Measurements from ENCODE around the gene TEX101. TPM values are rescaled to one million over a fixed set of nuclear protein-coding genes. Genes with fewer than 3 reads are reported as not detected.
"Not testable (repeated sequence)": the region's sequence is repeated elsewhere in the genome, so short reads cannot be mapped to it uniquely, and the experiment has no call there.

Gene TEX101
- total RNA-seq, 1 experiment from 2014 or later = not detected

GRCh38 chr19:43383254-43383653 lies 31.4 kb upstream of the TEX101 start:
- H3K4ac ChIP-seq (ENCODE audit: low read depth, low read length); H3K23ac ChIP-seq (ENCODE audit: insufficient read length, low read depth, low read length); H2BK5ac ChIP-seq (ENCODE audit: insufficient read length, low read length); H4K8ac ChIP-seq (replicated peaks; ENCODE audit: insufficient read length, low read depth, low read length); H3K27ac Mint-ChIP-seq; H2BK120ac ChIP-seq (ENCODE audit: low read depth, low read length, poor library complexity, severe bottlenecking); H3K9me3 ChIP-seq (ENCODE audit: control insufficient read depth, low read depth, low read length); H2AFZ ChIP-seq (ENCODE audit: low read length); H2BK12ac ChIP-seq (ENCODE audit: insufficient read length, low read depth, low read length); DNase-seq; H3K79me1 ChIP-seq (ENCODE audit: insufficient read depth, low read depth, low read length, poor library complexity, severe bottlenecking); H3K79me2 ChIP-seq (ENCODE audit: insufficient read depth, low read length); H3K9ac ChIP-seq (ENCODE audit: extremely low read depth, insufficient read length, low read length); H3K27me3 Mint-ChIP-seq (ENCODE audit: low read depth); H3K4me2 ChIP-seq (ENCODE audit: insufficient read depth, insufficient read length, low read length); H3T11ph ChIP-seq (ENCODE audit: low read length); H3K4me3 Mint-ChIP-seq; H3K18ac ChIP-seq (ENCODE audit: insufficient read length, low read depth, low read length); H3K4me1 Mint-ChIP-seq; H3K36me3 Mint-ChIP-seq (ENCODE audit: insufficient read depth in 1 of 3, low read depth in 3 of 3); H3K27me3 ChIP-seq (ENCODE audit: insufficient read depth, low read length); H3K56ac ChIP-seq (ENCODE audit: insufficient read length, low read depth, low read length); H2AK5ac ChIP-seq (ENCODE audit: insufficient read length, low read length); H2BK15ac ChIP-seq (ENCODE audit: low read depth, low read length); H3K4me1 ChIP-seq (ENCODE audit: insufficient read depth, low read length); H3K23me2 ChIP-seq (ENCODE audit: insufficient read length, low read depth, low read length, poor library complexity, severe bottlenecking); H2BK20ac ChIP-seq (ENCODE audit: low read depth, low read length, poor library complexity, severe bottlenecking); H4K91ac ChIP-seq (ENCODE audit: insufficient read length, low read depth, low read length); H4K20me1 ChIP-seq (ENCODE audit: control insufficient read depth, insufficient read depth, insufficient read length); H4K5ac ChIP-seq (ENCODE audit: insufficient read length, low read depth, low read length); H3K27ac ChIP-seq (ENCODE audit: insufficient read length, low read depth, low read length); H3K14ac ChIP-seq (ENCODE audit: insufficient read depth, low read length): not testable (repeated sequence)
- peaks cover 14 to 41% of the 10 kb centered on the region in 2 experiments for H3K9me3 Mint-ChIP-seq
- WGBS (ENCODE audit: extremely low coverage, insufficient read length, low lambda C conversion rate) = no CpG with 5 or more reads among the region's 7 CpGs

- H3K4me1 Mint-ChIP-seq = not testable (repeated sequence)
These were observed 30.9 kb upstream of the TEX101 start for GRCh38 chr19:43383759-43384158.

More at GRCh38 chr19:43383759-43384158, 30.9 kb upstream of the TEX101 start:
- not testable (repeated sequence) for H3K18ac ChIP-seq (ENCODE audit: insufficient read length, low read depth, low read length); H3K23me2 ChIP-seq (ENCODE audit: insufficient read length, low read depth, low read length, poor library complexity, severe bottlenecking); H3K27me3 Mint-ChIP-seq (ENCODE audit: low read depth); H3K23ac ChIP-seq (ENCODE audit: insufficient read length, low read depth, low read length); H2BK15ac ChIP-seq (ENCODE audit: low read depth, low read length); H2AFZ ChIP-seq (ENCODE audit: low read length); H4K20me1 ChIP-seq (ENCODE audit: control insufficient read depth, insufficient read depth, insufficient read length); DNase-seq; H3K36me3 Mint-ChIP-seq (ENCODE audit: insufficient read depth in 1 of 3, low read depth in 3 of 3); H3K27ac Mint-ChIP-seq; H3K4me1 ChIP-seq (ENCODE audit: insufficient read depth, low read length); H3T11ph ChIP-seq (ENCODE audit: low read length); H3K4ac ChIP-seq (ENCODE audit: low read depth, low read length); H3K9ac ChIP-seq (ENCODE audit: extremely low read depth, insufficient read length, low read length); H2BK20ac ChIP-seq (ENCODE audit: low read depth, low read length, poor library complexity, severe bottlenecking); H3K9me3 ChIP-seq (ENCODE audit: control insufficient read depth, low read depth, low read length); H2BK120ac ChIP-seq (ENCODE audit: low read depth, low read length, poor library complexity, severe bottlenecking); H4K5ac ChIP-seq (ENCODE audit: insufficient read length, low read depth, low read length); H3K27me3 ChIP-seq (ENCODE audit: insufficient read depth, low read length); H3K56ac ChIP-seq (ENCODE audit: insufficient read length, low read depth, low read length); H3K14ac ChIP-seq (ENCODE audit: insufficient read depth, low read length); H2AK5ac ChIP-seq (ENCODE audit: insufficient read length, low read length); H3K79me1 ChIP-seq (ENCODE audit: insufficient read depth, low read depth, low read length, poor library complexity, severe bottlenecking); H3K4me2 ChIP-seq (ENCODE audit: insufficient read depth, insufficient read length, low read length); H3K4me3 Mint-ChIP-seq; H4K91ac ChIP-seq (ENCODE audit: insufficient read length, low read depth, low read length); H2BK5ac ChIP-seq (ENCODE audit: insufficient read length, low read length); H4K8ac ChIP-seq (replicated peaks; ENCODE audit: insufficient read length, low read depth, low read length); H3K79me2 ChIP-seq (ENCODE audit: insufficient read depth, low read length); H2BK12ac ChIP-seq (ENCODE audit: insufficient read length, low read depth, low read length); H3K27ac ChIP-seq (ENCODE audit: insufficient read length, low read depth, low read length)
- peaks cover 14 to 41% of the 10 kb centered on the region in 2 experiments for H3K9me3 Mint-ChIP-seq
- no CpG with 5 or more reads among the region's 3 CpGs for WGBS (ENCODE audit: extremely low coverage, insufficient read length, low lambda C conversion rate)

Data from H9 (cell line).